ENCODE results near the gene FAM72D. TPM values are rescaled to one million over a fixed set of nuclear protein-coding genes. Genes with fewer than 3 reads are reported as not detected.

Gene FAM72D
- 0.22 and 1.1 TPM in 2 replicates for total RNA-seq

DNA sequence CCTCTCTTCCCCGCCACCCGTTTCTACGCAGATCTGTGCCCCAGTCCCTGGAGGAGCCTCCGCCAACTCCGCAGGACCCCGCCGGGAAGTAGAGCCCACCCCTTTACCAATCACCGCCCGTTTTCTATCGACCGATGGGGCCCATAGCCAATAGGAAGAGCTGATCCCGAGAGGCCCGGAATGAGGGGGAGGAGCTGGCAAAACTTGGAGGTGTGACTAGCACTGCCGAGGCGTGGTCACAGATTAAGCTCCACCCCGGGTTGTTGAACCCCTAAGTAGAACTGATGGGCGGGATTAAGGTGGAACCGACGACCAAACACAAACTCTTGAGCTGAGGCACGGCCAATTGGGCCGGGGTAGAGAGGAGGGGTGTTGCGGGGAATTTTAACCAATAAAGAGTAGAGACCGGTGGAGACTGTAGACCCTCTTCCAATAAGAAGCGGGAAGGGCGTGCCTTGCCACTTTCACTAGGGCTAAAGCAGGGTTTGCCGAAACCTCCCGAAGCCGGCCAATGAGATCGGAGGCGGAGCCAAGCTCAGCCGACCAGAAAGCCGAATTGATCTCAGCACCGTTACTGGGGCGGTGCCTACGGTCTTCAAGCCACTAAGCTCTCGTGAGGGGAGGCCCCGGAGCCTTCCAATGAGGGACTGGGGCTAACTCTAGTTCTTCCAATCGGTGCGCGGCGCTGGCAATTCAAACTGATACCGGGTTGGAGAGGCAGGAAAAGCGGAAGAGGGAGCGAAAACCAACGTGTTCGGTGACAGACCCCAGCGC is at the start of gene FAM72D, which contains the start of gene SRGAP2B:
Gene FAM72D, plus strand, starts transcription at position 691 of the 774 bp plus-strand sequence. CDS start 874 bp downstream, outside the sequence.
Gene SRGAP2B, minus strand, starts transcription at position 45 of the 774 bp plus-strand sequence. CDS start 2,427 bp downstream, outside the sequence.

Other genes starting within 250 kb of the FAM72D start
- gene SRGAP2B, start 646 bp upstream of the FAM72D start, total RNA-seq: 46.5 and 64.8 TPM in 2 replicates
- gene PPIAL4D, start 146.2 kb downstream of the FAM72D start, total RNA-seq: not detected in 2 replicates

Measured in placental pericyte (primary cell).